Karpas-422 (cell line): ENCODE data around the gene SLC35F6. TPM values are rescaled to one million over a fixed set of nuclear protein-coding genes. Genes with fewer than 3 reads are reported as not detected.

Source experiments
- DNase-seq: peaks from one replicate; pipeline ENCODE4 v3.0.0-alpha.2; 2015
- H2AFZ ChIP-seq: fragments of 200-600 bp; sonication (generic); 2 replicates; pipeline ENCODE4 v1.6.1; 2014; ENCODE audit warnings: antibody characterized with exemption, low read length, mixed read lengths
- H3K27ac ChIP-seq: fragments of 200-600 bp; sonication (generic); 2 replicates; pipeline ENCODE4 v1.5.1; 2014; ENCODE audit warnings: mild to moderate bottlenecking, low read length, moderate library complexity
- H3K27me3 ChIP-seq: fragments of 200-600 bp; sonication (generic); 2 replicates; pipeline ENCODE4 v1.6.1; 2014; ENCODE audit warnings: low read length, mixed read lengths
- H3K36me3 ChIP-seq: fragments of 200-600 bp; sonication (generic); 2 replicates; pipeline ENCODE4 v1.6.1; 2014; ENCODE audit warnings: low read length, mixed read lengths; ENCODE audit not compliant: insufficient read depth
- H3K4me1 ChIP-seq: fragments of 200-600 bp; sonication (generic); 2 replicates; pipeline ENCODE4 v1.6.1; 2014; ENCODE audit warnings: mild to moderate bottlenecking, low read length, mixed read lengths
- H3K4me2 ChIP-seq: fragments of 200-600 bp; sonication (generic); 2 replicates; pipeline ENCODE4 v1.6.1; 2014; ENCODE audit warnings: low read length, low read depth, mild to moderate bottlenecking; ENCODE audit not compliant: poor library complexity, severe bottlenecking
- H3K4me3 ChIP-seq: fragments of 200-600 bp; sonication (generic); 2 replicates; pipeline ENCODE4 v1.5.1; 2014; ENCODE audit warnings: mild to moderate bottlenecking, antibody characterized with exemption, low read length, mixed read lengths
- H3K79me2 ChIP-seq: fragments of 200-600 bp; sonication (generic); 2 replicates; pipeline ENCODE4 v1.6.1; 2014; ENCODE audit warnings: mild to moderate bottlenecking, low read length, mixed read lengths
- H3K9ac ChIP-seq: fragments of 200-600 bp; sonication (generic); 2 replicates; pipeline ENCODE4 v1.6.0; 2014; ENCODE audit warnings: low read length
- H3K9me2 ChIP-seq: fragments of 200-600 bp; sonication (generic), shearing (Covaris generic); replicated peaks from 2 replicates; pipeline ENCODE4 v1.6.0; 2014; ENCODE audit warnings: mild to moderate bottlenecking, low read length, moderate library complexity; ENCODE audit not compliant: insufficient read depth
- H3K9me3 ChIP-seq: fragments of 300-700, 200-600 bp; sonication (generic); 2 replicates; pipeline ENCODE4 v1.6.1; 2014; ENCODE audit warnings: low read length, mixed read lengths
- H4K20me1 ChIP-seq: fragments of 200-600 bp; sonication (generic); 2 replicates; pipeline ENCODE4 v1.6.1; 2014; ENCODE audit warnings: mild to moderate bottlenecking, antibody characterized with exemption, low read length, low read depth; ENCODE audit not compliant: insufficient read depth
- total RNA-seq: library from RNA; depleted of rRNA; stranded (reverse); fragments of >200 nt; shearing (Covaris generic); gene quantifications from 2 replicates; pipeline ENCODE4 v1.2.3, GENCODE V29; 2014; ENCODE audit warnings: low replicate concordance

SLC35F6 gene
- total RNA-seq, 1 experiment from 2014 or later = 13.8 TPM

DNA sequence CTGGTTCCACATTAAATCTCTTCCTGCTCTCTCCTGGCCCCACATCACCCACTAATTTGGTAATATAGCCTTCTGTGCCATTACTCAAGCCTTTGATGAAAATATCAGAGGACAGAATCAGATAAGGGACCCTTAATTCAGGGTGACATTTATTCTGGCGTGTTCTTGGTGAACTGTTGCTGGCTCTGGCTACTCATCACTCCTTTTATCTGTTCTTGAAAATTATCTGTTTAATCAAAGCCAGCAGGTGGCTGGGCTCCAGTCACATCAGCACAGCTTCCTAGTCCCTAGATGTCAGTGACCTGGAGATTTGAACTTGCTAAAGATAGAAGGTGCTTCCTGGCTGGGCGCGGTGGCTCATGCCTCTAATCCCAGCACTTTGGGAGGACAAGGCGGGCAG lies 26.9 kb upstream of the SLC35F6 start:
- H3K36me3 ChIP-seq = no peaks in the 10 kb centered on the region
- H3K9me2 ChIP-seq = no peaks in the 10 kb centered on the region
- H3K9ac ChIP-seq = no peak overlapping the region
- no peak overlapping the region for H3K4me3 ChIP-seq
- no peaks in the 10 kb centered on the region for H3K79me2 ChIP-seq
- no peak overlapping the region for H3K27ac ChIP-seq
- no peaks in the 10 kb centered on the region for H3K27me3 ChIP-seq
- H2AFZ ChIP-seq = no peak overlapping the region
- no peaks in the 10 kb centered on the region for H4K20me1 ChIP-seq
- no peaks in the 10 kb centered on the region for H3K4me1 ChIP-seq
- no peak overlapping the region for H3K4me2 ChIP-seq
- H3K9me3 ChIP-seq = no peaks in the 10 kb centered on the region
- no peak for DNase-seq

- H3K9ac ChIP-seq = no peak overlapping the region
Observed at GRCh38 chr2:26738481-26738880, 25.6 kb upstream of the SLC35F6 start.

GRCh38 chr2:26739514-26739913 lies 24.6 kb upstream of the SLC35F6 start:
- Histone ChIP-seq H4K20me1 (no peaks in the 10 kb centered on the region), H3K79me2 (no peaks in the 10 kb centered on the region)

More at GRCh38 chr2:26738481-26738880, 25.6 kb upstream of the SLC35F6 start:
- H3K27me3 ChIP-seq = no peaks in the 10 kb centered on the region
- no peaks in the 10 kb centered on the region for H3K9me3 ChIP-seq
- H3K79me2 ChIP-seq = no peaks in the 10 kb centered on the region
- H3K9me2 ChIP-seq = no peaks in the 10 kb centered on the region
- H2AFZ ChIP-seq = no peak overlapping the region
- no peak overlapping the region for H3K27ac ChIP-seq
- H3K36me3 ChIP-seq = no peaks in the 10 kb centered on the region
- DNase-seq = no peak
- no peaks in the 10 kb centered on the region for H4K20me1 ChIP-seq
- no peaks in the 10 kb centered on the region for H3K4me1 ChIP-seq
- no peak overlapping the region for H3K4me3 ChIP-seq
- H3K4me2 ChIP-seq = no peak overlapping the region

GRCh38 chr2:26740346-26740745 lies 23.7 kb upstream of the SLC35F6 start:
- H3K9ac ChIP-seq = no peak overlapping the region
- no peak for DNase-seq
- no peaks in the 10 kb centered on the region for H3K27me3 ChIP-seq
- H3K4me3 ChIP-seq = no peak overlapping the region
- no peak overlapping the region for H2AFZ ChIP-seq
- H3K36me3 ChIP-seq = no peaks in the 10 kb centered on the region
- no peak overlapping the region for H3K4me2 ChIP-seq
- H3K79me2 ChIP-seq = no peaks in the 10 kb centered on the region
- no peaks in the 10 kb centered on the region for H3K4me1 ChIP-seq
- no peaks in the 10 kb centered on the region for H4K20me1 ChIP-seq
- H3K9me2 ChIP-seq = no peaks in the 10 kb centered on the region
- no peak overlapping the region for H3K27ac ChIP-seq
- H3K9me3 ChIP-seq = no peaks in the 10 kb centered on the region

More at GRCh38 chr2:26739514-26739913, 24.6 kb upstream of the SLC35F6 start:
- Histone ChIP-seq H3K4me3 (no peak overlapping the region), H3K27me3 (no peaks in the 10 kb centered on the region), H3K9ac (no peak overlapping the region), H3K9me3 (no peaks in the 10 kb centered on the region), H3K9me2 (no peaks in the 10 kb centered on the region), H3K27ac (no peak overlapping the region), H3K36me3 (no peaks in the 10 kb centered on the region), H3K4me2 (no peak overlapping the region), H3K4me1 (no peaks in the 10 kb centered on the region), H2AFZ (no peak overlapping the region)
- no peak for DNase-seq

DNA sequence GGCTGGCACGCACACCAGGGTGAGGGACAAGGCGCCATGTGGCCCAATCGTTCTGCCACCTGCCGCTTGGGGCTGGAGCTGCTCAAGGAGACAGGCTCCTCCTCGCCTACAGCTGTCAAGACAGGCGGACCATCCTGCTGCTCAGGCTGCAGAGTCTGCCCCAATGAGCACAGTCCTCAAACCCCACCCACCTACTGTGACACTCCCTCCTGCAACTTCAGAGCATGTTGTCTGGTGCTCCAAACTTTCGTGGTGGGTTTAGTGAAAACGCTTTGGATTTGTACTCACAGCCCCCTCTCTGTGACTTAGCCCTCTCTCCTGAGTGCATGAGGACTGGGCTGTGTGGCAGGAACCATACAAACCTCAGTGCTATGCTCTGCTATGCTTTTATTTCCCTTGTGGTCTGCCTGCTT lies 23.2 kb upstream of the SLC35F6 start:
- Histone ChIP-seq H3K27me3 (no peaks in the 10 kb centered on the region), H3K9me3 (no peaks in the 10 kb centered on the region), H3K36me3 (no peaks in the 10 kb centered on the region), H3K4me1 (no peaks in the 10 kb centered on the region), H3K79me2 (no peaks in the 10 kb centered on the region), H3K9me2 (no peaks in the 10 kb centered on the region), H2AFZ (no peak overlapping the region), H3K4me3 (no peak overlapping the region), H3K4me2 (no peak overlapping the region), H3K9ac (no peak overlapping the region), H4K20me1 (no peaks in the 10 kb centered on the region), H3K27ac (no peak overlapping the region)
- DNase-seq = peak; percentile 82

DNA sequence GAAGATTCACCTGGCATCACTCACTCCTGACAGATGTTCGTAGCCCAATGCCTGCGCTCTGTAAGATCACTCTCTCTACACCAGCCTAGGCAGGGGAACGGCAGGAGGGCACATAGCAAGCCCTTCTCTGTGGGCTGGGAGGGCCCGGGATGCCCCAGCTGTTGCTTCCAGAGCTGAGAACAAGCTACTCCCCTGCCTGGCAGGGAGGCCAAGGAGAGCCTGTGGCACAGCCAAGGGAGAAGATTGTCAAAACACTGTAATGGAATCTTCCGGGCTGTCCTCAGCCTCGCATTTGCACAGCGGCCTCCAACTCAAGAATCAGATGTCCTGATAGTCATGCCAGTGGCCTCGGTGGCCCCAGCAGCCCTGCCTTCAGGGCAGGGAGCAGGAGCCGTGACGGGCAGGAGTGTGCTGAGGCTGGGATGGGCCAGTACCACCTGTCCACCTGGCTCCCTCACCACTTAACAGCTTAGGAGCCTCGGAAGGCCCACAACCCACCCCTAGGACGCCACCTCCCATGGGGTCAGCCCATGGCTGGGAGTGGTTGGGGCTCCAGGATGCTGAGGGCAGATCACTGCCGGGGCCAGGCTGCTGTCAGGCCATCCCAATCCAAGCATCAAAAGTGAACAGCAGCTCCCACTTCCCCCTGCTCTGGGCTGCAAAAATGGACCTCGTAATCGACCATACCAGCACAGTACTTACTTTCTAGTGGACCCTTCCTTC lies 21.9 kb upstream of the SLC35F6 start:
- Histone ChIP-seq H3K4me1 (no peaks in the 10 kb centered on the region), H2AFZ (no peak overlapping the region), H3K9me2 (no peaks in the 10 kb centered on the region), H3K27ac (no peak overlapping the region), H3K9me3 (no peaks in the 10 kb centered on the region), H4K20me1 (no peaks in the 10 kb centered on the region), H3K9ac (no peak overlapping the region), H3K27me3 (no peaks in the 10 kb centered on the region), H3K36me3 (no peaks in the 10 kb centered on the region), H3K4me2 (no peak overlapping the region), H3K79me2 (no peaks in the 10 kb centered on the region), H3K4me3 (no peak overlapping the region)
- no peak for DNase-seq

DNA sequence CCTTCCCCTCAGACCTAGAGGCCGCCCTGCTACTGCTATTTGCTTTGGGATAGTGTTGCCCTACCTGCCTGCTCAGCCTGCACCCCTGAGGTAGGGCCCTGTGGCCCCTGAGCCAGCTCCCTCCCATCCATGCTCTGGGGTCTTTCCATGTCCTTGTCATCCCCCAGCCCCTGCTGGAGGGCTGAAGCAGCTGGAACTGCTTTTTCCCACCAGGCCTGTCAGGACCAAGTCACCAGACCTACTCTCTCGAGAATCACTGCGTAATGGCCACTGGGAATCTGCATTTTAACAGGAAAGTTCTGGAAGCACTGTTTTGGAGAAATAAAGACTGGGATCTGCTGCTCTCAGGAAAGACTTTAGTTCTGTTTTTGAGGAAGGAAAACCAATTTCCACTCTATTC lies 20.2 kb upstream of the SLC35F6 start:
- Histone ChIP-seq H3K27me3 (no peaks in the 10 kb centered on the region), H3K36me3 (no peaks in the 10 kb centered on the region), H3K4me1 (no peaks in the 10 kb centered on the region), H3K9ac (no peak overlapping the region), H3K4me3 (no peak overlapping the region), H4K20me1 (no peaks in the 10 kb centered on the region), H3K4me2 (no peak overlapping the region), H3K9me3 (no peaks in the 10 kb centered on the region), H3K27ac (no peak overlapping the region), H3K9me2 (no peaks in the 10 kb centered on the region), H2AFZ (no peak overlapping the region), H3K79me2 (no peaks in the 10 kb centered on the region)
- no peak for DNase-seq

- Histone ChIP-seq H2AFZ (no peak overlapping the region), H3K4me3 (no peak overlapping the region), H3K9me2 (no peaks in the 10 kb centered on the region), H3K9ac (no peak overlapping the region), H3K4me1 (peaks cover 9% of the 10 kb centered on the region), H3K4me2 (no peak overlapping the region), H4K20me1 (no peaks in the 10 kb centered on the region), H3K27me3 (no peaks in the 10 kb centered on the region), H3K9me3 (no peaks in the 10 kb centered on the region), H3K27ac (no peak overlapping the region), H3K36me3 (no peaks in the 10 kb centered on the region), H3K79me2 (no peaks in the 10 kb centered on the region)
- DNase-seq = no peak
Observed at GRCh38 chr2:26744953-26745352, 19.1 kb upstream of the SLC35F6 start.
